T-helper 22 cell (primary cell): ENCODE results near the gene RPS10.

Source experiments
- DNase-seq: peaks from one replicate; pipeline ENCODE4 v3.0.0-alpha.2; 2020; ENCODE audit warnings: low read depth

Gene RPS10

DNA sequence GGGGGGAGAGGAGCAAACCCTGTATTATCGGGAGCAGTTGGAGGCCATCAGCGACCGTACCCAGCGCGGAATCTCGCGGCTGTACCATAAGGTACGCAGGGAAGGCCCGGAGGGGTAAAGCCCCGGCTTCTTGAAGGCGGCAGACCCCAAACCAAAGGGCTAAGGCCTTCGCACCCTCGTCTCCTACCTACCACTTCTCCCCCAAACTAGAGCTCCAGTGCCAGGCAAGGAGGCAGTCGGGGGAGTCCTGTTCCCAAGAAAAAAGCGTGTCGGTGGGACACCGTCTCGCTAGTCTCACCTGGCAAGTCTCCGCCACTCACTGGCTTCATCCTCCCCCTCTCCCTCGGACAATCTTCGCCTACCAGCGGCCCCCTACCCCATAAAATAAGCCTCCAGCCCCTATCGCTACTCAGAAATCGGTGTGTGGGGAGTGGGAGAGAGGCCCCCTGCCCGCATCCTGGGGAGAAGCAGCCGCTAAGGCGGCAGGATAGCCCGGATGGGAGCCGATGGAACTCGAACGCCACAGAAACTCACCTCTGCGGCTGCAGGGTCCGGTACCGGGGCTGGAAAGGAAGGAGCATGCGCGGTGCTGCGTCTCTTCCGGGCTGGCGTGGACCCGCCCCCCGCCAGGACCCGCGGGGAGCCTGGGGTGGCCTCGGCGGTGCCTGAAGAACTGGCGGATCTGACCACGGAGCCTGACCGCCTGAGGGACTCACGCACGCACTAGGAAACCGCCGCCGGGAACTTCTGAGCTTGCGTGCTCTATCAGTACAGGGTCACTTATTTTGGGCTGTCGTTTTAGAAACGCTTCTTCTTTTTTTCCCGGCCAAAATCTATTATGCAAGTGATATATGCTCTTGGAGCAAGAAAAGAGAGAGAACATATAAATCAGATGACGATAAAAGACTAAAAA, at the start of gene RPS10:
TSS of gene RPS10 (minus strand) at position 572 of the 913 bp plus-strand sequence. CDS start 848 bp downstream, outside the sequence.
- DNase-seq: peak; percentile 74

DNA sequence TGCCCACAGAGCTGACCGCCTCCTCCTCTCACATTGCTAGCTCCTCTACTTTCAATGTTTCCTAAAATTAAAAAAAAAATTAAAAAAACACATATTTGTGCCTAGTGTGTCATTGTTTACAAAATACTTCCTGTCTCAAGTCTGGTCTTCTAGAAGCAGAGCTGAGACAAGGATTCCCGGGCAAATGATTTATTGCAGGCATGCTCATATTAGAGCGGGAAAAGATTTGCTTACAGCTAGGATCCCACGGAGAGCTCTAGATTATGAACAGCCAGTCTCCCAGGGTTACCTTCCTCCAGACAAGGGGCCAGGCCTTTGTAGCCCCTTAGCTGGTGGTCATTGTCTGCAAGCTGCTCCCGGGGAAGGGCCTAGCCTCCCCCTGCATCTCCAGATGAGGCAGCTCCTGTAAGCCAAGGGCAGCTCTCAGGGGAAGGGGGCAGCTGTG, 49.4 kb upstream of the RPS10 start:
- no peak for DNase-seq

DNA sequence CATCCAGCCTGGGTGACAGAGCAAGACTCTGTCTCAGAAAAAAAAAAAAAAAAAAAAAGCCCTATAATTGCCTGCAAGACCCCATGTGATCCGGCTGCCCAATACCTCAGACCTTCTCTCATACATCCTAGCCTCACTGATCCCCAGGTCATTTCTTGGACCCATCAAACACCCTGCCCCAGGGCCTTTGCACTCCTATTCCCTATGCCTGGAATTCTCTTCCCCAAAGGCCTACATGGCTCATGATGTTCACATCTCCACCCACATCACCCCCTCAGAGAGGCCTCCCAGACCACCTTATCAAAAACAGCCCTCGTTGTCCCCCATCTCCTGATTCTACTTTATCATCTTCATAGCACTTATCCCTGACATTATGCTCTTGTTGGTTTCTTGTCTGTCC, 48.9 kb upstream of the RPS10 start:
- no peak for DNase-seq

DNA sequence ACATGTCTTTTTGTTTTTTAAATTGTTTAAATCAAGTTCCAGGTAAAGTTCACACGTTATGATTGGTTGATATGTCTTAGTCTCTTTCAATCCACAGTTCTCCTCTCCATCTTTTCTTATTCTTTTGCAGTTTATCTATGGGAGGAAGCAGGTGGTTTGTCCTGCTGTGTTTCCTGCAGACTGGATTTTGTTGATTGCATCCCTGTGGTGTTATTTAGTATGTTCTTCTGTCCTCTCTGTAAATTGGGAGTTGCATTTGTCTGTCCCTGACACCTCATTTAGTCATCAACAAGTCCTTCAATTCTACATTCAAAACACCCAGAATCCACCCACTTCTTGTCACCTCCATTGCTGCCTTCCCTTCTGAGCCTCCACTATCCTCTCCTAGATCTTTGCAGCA, 48.1 kb upstream of the RPS10 start:
- no peak for DNase-seq

DNA sequence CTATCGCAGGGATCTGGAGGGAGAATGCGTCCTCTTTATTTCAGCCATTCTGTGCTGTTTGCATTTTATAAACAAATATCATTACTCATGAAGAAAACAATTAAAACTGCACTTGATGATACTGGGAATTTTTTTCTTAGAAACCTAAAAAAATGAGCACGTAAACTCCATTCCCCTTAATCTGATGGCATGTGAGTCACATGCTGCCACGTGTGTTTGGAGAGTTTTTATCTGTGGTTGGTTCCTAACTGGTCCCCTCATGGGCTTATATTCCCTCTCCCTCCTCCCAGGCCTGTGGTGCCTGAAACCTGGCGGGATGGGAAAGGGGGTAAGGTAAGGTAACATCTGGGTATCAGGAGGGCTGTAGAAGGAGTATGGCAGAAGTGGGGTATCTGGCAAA, 46.6 kb upstream of the RPS10 start:
- no peak for DNase-seq

DNA sequence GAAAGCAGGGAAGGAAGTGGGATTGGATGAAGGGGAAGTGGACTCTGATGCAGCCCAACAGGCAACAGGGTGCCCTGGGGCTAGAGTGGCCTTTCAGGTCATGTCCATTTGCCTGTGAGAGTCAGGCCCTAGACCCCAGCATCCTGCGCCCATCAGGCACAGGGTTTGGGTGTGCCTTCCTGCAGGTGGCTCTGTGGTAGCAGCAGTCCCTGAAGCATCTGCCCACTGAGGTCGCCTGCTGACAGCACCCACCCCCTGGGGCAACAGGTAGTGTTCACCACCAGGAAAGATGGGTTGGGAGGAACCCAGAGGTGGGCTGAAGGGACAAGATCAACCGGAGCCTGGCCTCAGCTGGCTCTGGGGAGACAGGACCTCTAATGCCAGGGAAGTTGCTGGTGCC, 43.6 kb upstream of the RPS10 start:
- DNase-seq: no peak

DNA sequence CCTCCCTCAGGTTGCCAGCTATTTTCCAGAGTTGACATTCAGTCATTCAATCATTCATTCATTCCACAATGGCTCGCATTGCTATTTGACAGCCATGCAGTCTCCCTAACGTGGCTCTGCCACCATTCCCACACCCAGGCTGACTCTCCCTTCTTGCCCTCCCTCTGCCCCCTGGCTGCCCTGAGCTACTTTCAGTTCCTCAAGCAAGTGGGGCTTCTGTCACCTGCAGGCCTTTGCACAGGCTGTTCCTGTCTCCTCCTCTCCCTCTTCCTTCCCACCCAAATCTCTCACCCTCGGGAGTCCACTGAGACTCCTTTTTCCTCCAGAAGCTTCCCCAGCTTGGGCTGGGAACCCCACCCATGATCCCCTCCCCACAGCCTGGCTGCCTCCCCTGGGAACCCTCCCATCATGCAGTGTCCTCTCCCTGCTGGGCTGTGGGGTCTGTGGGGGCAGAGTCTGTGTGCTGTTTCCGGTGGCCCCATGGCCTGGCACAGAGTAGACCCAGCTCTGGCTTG, 42.6 kb upstream of the RPS10 start:
- DNase-seq: no peak

DNA sequence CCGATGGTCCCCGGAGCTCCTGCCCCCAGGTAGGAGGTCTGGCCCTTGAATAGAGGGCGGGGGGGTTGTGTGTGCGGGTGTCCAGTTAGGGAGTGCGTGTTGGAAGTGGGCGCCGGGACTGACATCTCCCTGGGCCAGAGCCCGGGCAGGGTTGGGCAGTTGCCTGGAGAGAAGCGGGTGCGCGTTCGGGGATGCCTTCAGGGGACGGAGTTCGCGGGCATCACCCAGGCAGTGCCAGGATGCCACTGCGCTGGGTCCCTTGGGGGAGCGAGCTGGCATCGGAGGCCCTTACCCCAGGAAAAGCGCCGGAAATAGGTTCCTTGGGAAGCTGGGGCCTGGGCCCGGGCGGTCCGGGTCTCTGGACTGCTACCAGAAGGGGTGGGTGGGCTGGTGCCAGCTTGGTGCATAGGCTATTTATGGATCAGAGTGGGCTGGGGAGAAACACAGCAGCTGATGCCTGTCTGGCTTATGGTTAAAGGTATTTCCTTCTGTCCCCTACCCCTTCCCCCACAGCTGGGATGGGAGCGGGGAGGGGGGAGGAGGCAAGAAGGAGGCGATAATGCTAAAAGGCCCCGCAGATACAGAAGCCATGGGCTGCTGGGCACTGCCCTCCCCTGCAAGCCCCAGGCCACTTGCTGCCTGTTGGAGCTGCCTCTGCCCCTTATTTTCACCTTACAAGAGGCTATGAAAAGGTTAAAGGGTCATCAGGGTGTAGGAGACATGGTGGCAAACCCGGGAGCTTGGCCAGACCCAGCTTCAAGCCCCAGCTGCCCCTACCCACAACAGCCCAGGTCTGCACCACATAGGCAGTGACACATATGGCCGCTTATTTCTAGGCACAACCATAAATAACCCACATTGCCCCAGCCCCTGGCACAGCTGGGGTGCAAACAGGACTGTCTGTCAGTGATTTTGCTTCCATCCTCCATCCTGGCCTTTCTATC, 40.6 kb upstream of the RPS10 start:
- DNase-seq: no peak

DNA sequence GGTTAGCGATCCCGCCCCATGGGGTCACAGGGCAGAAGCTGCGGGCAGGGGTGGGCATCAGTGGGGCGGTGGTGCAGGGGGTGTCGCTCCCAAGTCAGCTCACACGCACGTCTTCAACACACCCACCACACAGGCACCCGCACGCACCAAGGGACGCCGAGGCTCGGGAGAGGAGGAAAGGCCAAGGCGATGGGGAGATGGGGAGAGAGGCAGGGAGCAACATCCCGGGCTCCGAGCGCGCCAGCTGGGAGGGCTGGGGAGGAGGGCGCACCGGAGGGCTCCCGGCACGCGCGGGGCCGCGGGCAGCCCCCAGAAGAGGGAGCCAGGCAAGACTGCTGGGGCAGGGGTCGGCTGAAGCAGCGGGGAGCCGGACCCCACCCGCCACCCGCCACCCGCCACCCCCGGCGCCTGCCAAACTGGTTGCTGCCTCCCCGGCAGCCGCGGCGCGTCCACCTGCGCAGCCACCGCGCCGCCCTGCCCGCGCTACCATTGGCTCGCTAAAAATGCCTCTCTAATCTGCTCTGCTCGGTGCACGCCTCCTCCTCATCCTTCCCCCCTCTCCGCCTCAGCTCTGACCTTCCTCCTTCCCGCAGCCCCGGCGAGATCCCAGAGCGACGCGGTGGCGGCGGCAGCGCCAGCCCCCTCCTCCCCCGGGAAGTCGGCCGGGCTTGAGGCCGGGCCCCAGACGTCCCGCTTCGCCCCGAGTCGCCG, 39.8 kb upstream of the RPS10 start, which contains the start of gene PACSIN1:
TSS of gene PACSIN1 (plus strand) at position 546 of the 711 bp plus-strand sequence. CDS start 60,230 bp downstream, outside the sequence.
- DNase-seq: no peak

DNA sequence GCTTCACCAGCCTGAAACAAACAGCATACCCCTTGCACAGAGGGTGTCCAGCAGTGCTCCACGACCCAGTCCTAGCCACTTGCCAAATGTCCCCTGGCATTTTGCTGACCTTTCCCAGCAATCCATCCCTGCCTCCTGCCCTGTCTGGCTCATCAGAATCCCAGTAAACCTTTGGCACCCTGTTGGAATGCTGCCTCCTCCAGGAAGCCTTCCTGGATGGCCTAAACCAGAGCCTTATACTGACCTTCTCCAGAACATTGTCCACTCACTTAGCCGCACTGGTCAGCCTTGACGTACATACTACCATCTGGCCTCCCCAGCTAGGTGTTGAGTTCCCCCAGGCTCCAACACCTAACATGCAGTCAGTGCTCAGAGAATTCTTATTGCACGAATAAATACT, 38.0 kb upstream of the RPS10 start:
- no peak for DNase-seq

DNA sequence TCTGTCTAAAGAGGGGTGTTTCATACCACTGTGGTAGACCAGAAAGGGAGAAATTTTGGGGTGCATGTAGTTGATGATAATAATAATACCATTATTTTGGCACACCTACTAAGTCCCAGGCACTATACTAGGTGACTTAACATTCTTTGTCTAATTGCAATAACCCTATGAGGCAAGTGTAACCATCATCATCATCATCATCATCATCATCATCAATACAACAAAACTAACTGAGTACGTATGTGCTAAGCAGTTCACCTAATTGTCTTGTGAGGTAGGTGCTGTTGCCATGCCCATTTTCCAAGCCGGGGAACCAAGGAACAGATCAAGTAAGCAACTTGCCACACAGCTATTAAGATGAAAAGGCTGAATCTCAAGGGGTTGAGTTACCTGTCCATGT, 37.4 kb upstream of the RPS10 start:
- DNase-seq: no peak

DNA sequence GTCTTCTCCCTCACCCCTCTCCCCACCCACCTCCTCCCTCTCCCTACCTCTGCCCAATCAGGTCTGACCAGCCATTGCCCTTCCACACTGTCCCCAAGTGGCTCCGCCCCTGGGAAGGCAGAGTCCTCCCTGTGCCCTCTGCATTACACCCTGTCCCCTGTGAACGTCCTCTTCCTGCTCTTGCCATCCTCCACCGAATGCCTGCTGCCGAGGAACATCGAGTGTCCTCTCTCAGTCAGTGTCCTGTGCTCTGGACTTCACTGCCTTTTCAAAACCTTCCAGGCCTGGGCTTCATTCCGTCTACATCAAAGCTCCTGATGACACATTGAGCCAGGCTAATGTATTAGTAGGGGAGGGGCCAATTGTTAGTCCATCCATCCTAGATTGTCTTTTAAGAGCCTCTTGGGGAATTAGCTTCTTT, 36.7 kb upstream of the RPS10 start:
- DNase-seq: no peak

DNA sequence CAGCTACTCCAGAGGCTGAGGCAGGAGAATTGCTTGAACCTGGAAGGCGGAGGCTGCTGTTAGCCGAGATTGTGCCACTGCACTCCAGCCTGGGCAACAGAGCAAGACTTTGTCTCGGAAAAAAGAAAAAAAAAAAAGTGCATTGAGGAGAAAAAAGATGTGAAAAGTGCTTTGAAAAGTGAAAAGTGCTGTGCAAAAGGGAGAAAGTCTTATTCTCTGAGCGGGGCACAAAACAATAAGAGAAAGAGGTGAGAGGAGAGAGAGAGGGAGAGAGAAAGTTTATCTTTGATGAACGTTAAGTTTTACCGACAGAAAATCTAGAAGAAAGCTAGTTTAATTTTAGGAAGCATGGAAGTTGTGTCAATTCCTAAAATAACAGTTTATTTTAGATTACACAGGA, 36.1 kb upstream of the RPS10 start:
- no peak for DNase-seq

DNA sequence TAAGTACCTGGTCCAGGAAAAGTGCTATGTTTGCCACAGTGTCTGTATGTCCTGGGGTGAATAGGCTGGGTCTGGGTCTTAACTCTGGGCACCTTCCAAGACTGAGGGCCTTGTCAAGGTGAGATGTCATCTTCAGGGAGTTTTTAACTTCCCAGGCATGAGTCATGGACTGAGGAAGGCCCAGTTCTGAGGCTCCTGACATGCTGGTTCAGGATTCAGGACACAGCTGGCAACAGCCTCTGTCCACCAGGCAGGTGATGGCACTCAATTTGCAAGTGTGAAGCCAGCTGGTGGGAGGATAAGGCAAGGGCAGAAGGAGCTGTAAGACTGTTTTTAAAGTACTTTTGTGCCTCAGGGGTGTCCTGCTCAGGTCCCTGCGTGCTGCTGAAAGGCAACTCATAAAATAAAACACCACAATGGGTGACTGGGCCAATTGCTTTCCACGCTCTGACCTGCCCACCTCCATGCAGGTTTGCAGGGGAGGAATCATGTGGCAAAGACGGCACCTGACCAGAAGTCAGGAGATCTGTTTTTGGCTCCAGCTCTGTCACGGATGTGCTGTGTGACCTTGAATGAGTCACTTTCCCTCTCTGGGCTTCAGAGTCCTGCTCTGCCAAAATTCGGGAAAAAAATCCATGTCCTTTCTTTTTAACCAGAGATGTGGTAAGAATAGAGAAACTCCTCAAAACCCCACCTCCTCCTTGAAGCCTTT, 35.1 kb upstream of the RPS10 start:
- DNase-seq: no peak

DNA sequence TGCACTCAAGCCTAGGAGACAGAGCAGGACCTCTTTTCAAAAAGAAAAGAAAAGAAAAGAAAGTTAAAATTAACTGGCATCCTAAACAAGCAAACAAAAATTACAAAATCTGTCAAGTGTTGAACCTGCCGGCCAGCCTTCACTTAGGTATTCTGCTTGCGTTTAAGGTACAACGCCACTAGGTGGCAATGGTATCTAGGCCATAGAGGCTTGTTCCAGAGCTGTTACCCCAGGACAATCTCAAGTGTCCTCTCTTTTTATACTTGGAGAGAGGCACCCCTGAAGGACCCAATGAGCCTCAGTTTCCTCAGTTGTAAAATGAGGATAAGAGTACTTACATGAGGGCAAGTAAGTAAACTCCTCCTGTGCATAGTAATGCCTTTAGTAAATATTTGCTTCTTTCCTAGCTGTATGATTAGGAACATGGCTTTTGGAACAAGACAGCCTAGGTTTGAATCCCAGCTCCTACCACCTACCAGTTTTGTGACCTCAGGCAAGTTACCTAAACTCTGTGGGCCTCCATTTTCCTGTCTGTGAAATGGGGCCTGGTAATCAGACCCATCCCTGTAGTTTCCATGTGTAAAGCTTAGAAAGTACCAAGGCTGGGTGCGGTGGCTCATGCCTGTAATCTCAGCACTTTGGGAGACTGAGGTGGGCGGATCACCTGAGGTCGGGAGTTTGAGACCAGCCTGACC, 34.2 kb upstream of the RPS10 start:
- DNase-seq: no peak

DNA sequence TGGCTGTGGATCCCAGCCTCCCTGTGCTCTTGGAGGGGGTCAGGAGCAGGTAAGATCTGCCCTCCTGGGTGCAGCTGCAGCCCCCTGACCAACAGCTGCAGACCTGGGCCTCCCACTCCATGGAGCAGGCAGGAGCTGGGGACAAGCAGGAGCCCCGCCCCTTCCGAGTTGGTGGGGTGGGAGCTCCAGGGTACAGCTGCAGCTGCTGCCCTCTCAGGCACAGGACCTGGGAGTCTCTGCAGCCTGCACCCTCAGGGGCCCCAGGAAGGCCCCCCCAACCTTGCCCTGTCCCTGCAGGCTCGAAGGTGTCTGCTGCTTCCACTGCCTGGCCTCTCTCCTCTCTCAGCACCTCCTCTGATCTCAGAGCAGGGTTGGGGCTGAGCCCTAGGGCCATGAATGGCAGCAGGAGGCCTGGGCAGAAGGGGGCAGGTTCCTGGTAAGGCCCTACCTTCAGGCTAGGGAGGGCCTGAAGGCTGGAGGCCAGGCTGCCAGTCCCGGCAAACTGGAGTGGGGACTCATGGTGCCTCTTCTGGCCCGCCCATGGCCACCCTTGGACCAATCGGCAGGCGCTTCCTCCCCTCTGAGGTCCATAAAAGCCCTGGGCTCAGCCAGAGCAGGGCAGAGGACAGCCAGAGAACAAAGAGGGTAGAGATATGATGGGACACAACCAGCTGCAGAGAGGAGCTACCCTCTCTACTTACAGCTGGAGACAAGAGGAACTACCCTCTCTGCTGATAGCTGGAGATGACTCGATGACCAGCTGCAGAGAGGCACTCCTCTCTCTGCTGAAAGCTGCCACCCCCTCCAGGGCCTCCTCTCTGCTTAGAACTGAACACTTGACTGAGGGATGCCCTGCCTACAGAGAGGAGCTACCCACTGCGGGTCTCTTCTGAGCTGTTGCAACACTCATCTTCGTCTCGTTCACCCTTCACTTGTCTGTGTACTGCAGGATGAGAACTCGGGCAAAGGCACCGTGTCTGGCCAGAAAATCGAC, 32.2 kb upstream of the RPS10 start:
- no peak for DNase-seq

DNA sequence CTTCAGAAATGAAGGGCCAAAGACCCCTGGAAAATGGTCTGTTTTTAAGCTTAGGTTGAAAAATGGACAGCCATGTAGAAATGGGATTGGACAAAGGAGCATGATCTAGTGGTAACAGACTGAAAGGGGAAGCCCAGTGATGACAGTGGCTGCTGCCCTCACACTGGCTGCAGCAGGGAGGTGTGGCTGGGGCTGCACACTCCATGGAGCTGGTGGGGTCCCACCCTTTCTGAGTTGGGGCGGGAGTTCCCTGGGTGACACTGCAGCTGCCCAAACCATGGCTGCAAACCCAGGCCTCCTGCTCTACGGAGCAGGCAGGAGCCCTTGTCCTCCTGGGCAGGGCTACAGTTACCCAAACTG, 31.5 kb upstream of the RPS10 start:
- DNase-seq: no peak

DNA sequence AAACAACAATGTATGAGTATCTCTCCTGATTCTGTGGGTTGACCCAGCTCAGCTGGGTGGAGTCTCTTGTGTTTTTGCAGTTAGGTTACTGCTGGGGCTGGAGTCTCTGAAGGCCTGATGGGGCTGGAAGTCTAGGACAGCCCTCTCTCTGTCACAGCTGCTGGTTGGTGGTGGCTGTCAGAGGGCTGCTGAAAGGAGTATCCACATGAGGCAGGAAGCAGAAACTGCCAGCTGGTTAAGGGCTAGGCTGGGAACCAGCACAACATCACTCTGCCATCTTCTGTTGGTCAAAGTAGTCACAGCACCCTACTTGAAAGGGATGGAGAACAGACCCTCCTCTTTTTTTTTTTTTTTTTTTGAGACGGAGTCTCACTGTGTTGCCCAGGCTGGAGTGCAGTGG, 30.0 kb upstream of the RPS10 start:
- no peak for DNase-seq

DNA sequence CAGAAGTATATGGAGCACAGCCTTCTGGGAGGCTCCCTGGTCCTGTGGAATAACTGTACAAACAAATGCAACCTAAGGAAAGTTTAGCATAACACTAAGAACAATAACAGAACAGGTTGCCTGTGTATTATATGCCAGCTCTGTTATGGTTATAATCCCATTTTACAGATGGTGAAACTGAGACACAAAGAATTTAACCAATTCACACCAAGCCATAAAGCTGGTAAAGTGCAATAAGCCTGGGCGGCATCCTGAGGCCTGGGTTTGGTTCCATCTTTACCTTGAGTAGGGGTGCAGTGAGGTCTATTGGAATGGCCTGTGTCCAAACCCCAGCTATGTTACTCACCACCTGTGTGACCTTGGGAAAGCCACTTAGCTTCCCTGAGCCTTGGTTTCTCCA, 25.3 kb upstream of the RPS10 start:
- no peak for DNase-seq
